H1 (cell line): Measurements from ENCODE around the gene ITPR3.

Experiments used
- CBX5 ChIP-seq: fragments of 300-800, 300-1000 bp; sonication (generic); IDR thresholded peaks from 2 replicates; pipeline ENCODE4 v1.7.1; 2016; ENCODE audit warnings: antibody characterized with exemption, low read length, low read depth
- CBX8 ChIP-seq: fragments of 300-800, 300-1000 bp; sonication (generic); IDR thresholded peaks from 2 replicates; pipeline ENCODE4 v1.7.1; 2016; ENCODE audit warnings: low read depth, low read length, borderline replicate concordance
- CEBPB ChIP-seq: IDR thresholded peaks from 2 replicates; pipeline ENCODE4 v1.6.1; 2012; ENCODE audit warnings: low read depth, low read length
- CTCF ChIP-seq, 3 experiments: IDR thresholded peaks; 1 replicate in 2 of 3; 2 replicates in 1 of 3; pipeline versions ENCODE4 v1.5.1 to v1.6.1; 2011; ENCODE audit warnings: low read length in 3 of 3, mild to moderate bottlenecking in 3 of 3, inconsistent platforms in 2 of 3, low read depth in 1 of 3, moderate library complexity in 1 of 3; ENCODE audit not compliant: insufficient read depth in 1 of 3; ENCODE audit errors: control extremely low read depth in 1 of 3
- FOSL1 ChIP-seq: IDR thresholded peaks from 2 replicates; pipeline ENCODE4 v1.6.1; 2011; ENCODE audit warnings: mild to moderate bottlenecking, low read depth, low read length, moderate library complexity; ENCODE audit not compliant: insufficient read depth
- KDM5A ChIP-seq: fragments of 200-600 bp; IDR thresholded peaks from 2 replicates; pipeline ENCODE4 v1.7.1; 2012; ENCODE audit warnings: mild to moderate bottlenecking, low read length, inconsistent platforms, mixed read lengths
- POLR2A ChIP-seq, 2 experiments: IDR thresholded peaks; 1 replicate in 1 of 2; 2 replicates in 1 of 2; pipeline ENCODE4 v1.6.1; 2011; ENCODE audit warnings: low read depth in 2 of 2, low read length in 2 of 2, mild to moderate bottlenecking in 2 of 2; ENCODE audit errors: control extremely low read depth in 1 of 2
- POLR2AphosphoS5 ChIP-seq: IDR thresholded peaks from 2 replicates; pipeline ENCODE4 v1.6.1; 2011; ENCODE audit warnings: low read depth, low read length
- RFX5 ChIP-seq: IDR thresholded peaks from 2 replicates; pipeline ENCODE4 v1.6.1; 2011; ENCODE audit warnings: low read depth, low read length, improper control_type of control experiment, borderline replicate concordance
- RXRA ChIP-seq: IDR thresholded peaks from 2 replicates; pipeline ENCODE4 v1.6.1; 2011; ENCODE audit warnings: low read depth, mild to moderate bottlenecking, low read length, moderate library complexity; ENCODE audit not compliant: insufficient read depth
- SAP30 ChIP-seq: fragments of 300-600 bp; sonication (generic); IDR thresholded peaks from 2 replicates; pipeline ENCODE4 v1.7.1; 2012; ENCODE audit warnings: low read length, moderate library complexity, mild to moderate bottlenecking, inconsistent platforms; ENCODE audit not compliant: insufficient read depth, insufficient replicate concordance
- SRF ChIP-seq: IDR thresholded peaks from 2 replicates; pipeline ENCODE4 v1.6.1; 2011; ENCODE audit warnings: mild to moderate bottlenecking, low read depth, low read length, moderate library complexity
- TAF7 ChIP-seq: optimal IDR thresholded peaks from 2 replicates; pipeline ENCODE3; 2011; ENCODE audit warnings: low read depth, mild to moderate bottlenecking, inconsistent platforms, low read length, moderate library complexity, borderline replicate concordance
- TCF12 ChIP-seq: IDR thresholded peaks from 2 replicates; pipeline ENCODE4 v1.6.1; 2011; ENCODE audit warnings: low read depth, mild to moderate bottlenecking, low read length

DNA sequence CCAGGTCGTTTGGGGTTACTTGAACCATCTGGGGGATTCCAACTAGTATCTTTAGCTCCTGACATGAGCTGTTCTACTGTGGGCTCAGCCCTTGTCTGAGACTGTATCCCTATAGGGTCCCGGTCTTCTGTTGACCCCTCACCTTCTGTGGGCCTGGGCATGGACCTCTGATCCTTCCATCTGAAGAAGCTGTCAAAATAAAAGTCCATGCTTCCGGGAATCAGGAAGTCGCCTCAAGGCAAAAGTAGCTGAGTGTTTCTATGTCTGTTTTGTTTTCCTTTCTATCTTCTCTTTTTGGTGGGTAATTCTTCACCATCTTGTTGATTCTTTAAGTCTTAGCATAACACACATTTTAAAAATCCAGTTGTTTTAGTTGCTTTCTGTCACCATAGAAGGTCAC, 30.3 kb downstream of the ITPR3 start:
- TF ChIP-seq CBX8 (no peak), RFX5 (no peak), CTCF (IDR thresholded peaks at IDR 0.05; ENCODE audit: control extremely low read depth in 1 of 3, insufficient read depth in 1 of 3, low read depth in 1 of 3, low read length in 3 of 3) (no peak), TCF12 (no peak), POLR2A (IDR thresholded peaks at IDR 0.05; ENCODE audit: control extremely low read depth in 1 of 2, low read depth in 2 of 2, low read length in 2 of 2) (no peak), FOSL1 (no peak), POLR2AphosphoS5 (no peak), RXRA (no peak), KDM5A (no peak), TAF7 (no peak), CBX5 (no peak), SRF (no peak), CEBPB (no peak), SAP30 (no peak)
